HEK293 (cell line): ENCODE data around the gene RNF123.

Experiments used
- BCL11A ChIP-seq: fragments of 450-650 bp; formaldehyde crosslinking; IDR thresholded peaks from 2 replicates; pipeline ENCODE4 v1.5.1; 2016; ENCODE audit warnings: low read depth, missing biosample characterization, missing genetic modification characterization
- CTCF ChIP-seq: fragments of 450-650 bp; formaldehyde crosslinking; IDR thresholded peaks from 2 replicates; pipeline ENCODE4 v1.5.1; 2016; ENCODE audit warnings: missing biosample characterization, missing genetic modification characterization
- INSM2 ChIP-seq: fragments of 450-650 bp; formaldehyde crosslinking; IDR thresholded peaks from 2 replicates; pipeline ENCODE4 v1.5.1; 2016; ENCODE audit warnings: missing biosample characterization, missing genetic modification characterization
- PRDM2 ChIP-seq: fragments of 450-650 bp; formaldehyde crosslinking; IDR thresholded peaks from 2 replicates; pipeline ENCODE4 v1.5.1; 2016; ENCODE audit warnings: missing biosample characterization, missing genetic modification characterization, borderline replicate concordance
- ZBTB11 ChIP-seq: fragments of 450-650 bp; formaldehyde crosslinking; conservative IDR thresholded peaks from 2 replicates; pipeline ENCODE4 v1.5.1; 2016; ENCODE audit warnings: low read depth, missing biosample characterization, missing genetic modification characterization
- ZBTB7A ChIP-seq: fragments of 450-650 bp; formaldehyde crosslinking; IDR thresholded peaks from 2 replicates; pipeline ENCODE4 v1.5.1; 2016; ENCODE audit warnings: low read depth, missing biosample characterization, missing genetic modification characterization
- ZBTB8A ChIP-seq: fragments of 450-650 bp; formaldehyde crosslinking; IDR thresholded peaks from 2 replicates; pipeline ENCODE4 v1.5.1; 2016; ENCODE audit warnings: missing biosample characterization, missing genetic modification characterization
- ZNF132 ChIP-seq: fragments of 450-650 bp; formaldehyde crosslinking; IDR thresholded peaks from 2 replicates; pipeline ENCODE4 v1.5.1; 2017; ENCODE audit warnings: missing biosample characterization, missing genetic modification characterization, borderline replicate concordance
- ZNF211 ChIP-seq: fragments of 450-650 bp; formaldehyde crosslinking; IDR thresholded peaks from 2 replicates; pipeline ENCODE4 v1.5.1; 2016; ENCODE audit warnings: low read depth, missing biosample characterization, missing genetic modification characterization
- ZNF433 ChIP-seq: fragments of 450-650 bp; formaldehyde crosslinking; IDR thresholded peaks from 2 replicates; pipeline ENCODE4 v1.5.1; 2016; ENCODE audit warnings: missing biosample characterization, missing genetic modification characterization, low read depth
- ZNF510 ChIP-seq: fragments of 450-650 bp; formaldehyde crosslinking; IDR thresholded peaks from 2 replicates; pipeline ENCODE4 v1.5.1; 2018; ENCODE audit warnings: mild to moderate bottlenecking, missing genetic modification characterization, missing biosample characterization; ENCODE audit not compliant: insufficient replicate concordance
- ZNF529 ChIP-seq: fragments of 450-650 bp; formaldehyde crosslinking; IDR thresholded peaks from 2 replicates; pipeline ENCODE4 v1.5.1; 2017; ENCODE audit warnings: missing genetic modification characterization, missing biosample characterization; ENCODE audit not compliant: insufficient replicate concordance
- ZNF654 ChIP-seq: fragments of 450-650 bp; formaldehyde crosslinking; IDR thresholded peaks from 2 replicates; pipeline ENCODE4 v1.5.1; 2016; ENCODE audit warnings: low read depth, missing biosample characterization, missing genetic modification characterization

- no peak for TF ChIP-seq ZBTB8A (tag by site-specific recombination)
- no peak for TF ChIP-seq ZNF654 (tag by site-specific recombination)
- no peak for TF ChIP-seq CTCF
- no peak for TF ChIP-seq ZNF433
- no peak for TF ChIP-seq ZBTB7A (tag by site-specific recombination)
- TF ChIP-seq ZBTB11 (tag by site-specific recombination), result no peak
- no peak for TF ChIP-seq INSM2 (tag by site-specific recombination)
- TF ChIP-seq BCL11A (tag by site-specific recombination), result no peak
- no peak for TF ChIP-seq PRDM2 (tag by site-specific recombination)
- no peak for TF ChIP-seq ZNF211 (tag by site-specific recombination)
- no peak for TF ChIP-seq ZNF529
- TF ChIP-seq ZNF510 (tag by site-specific recombination), result no peak
- TF ChIP-seq ZNF132 (tag by site-specific recombination), result no peak
These were observed 27.4 kb downstream of the RNF123 start for GRCh38 chr3:49716691-49717210.
